Loucy (cell line): ENCODE results near the gene ARL16.
A peak's percentile ranks its signal among the peaks of the same experiment; 100 is the strongest.

ENCODE experiments used
- H2AFZ ChIP-seq: fragments of 200-600 bp; sonication (generic); 2 replicates; pipeline ENCODE4 v1.6.0; 2016; ENCODE audit warnings: antibody characterized with exemption, mild to moderate bottlenecking, low read length, moderate library complexity
- H3F3A ChIP-seq: fragments of 200-600 bp; 2 replicates; pipeline ENCODE4 v1.6.0; 2016; ENCODE audit warnings: antibody characterized with exemption, low read depth, mild to moderate bottlenecking
- H3K27me3 ChIP-seq: fragments of 200-600 bp; sonication (generic); 2 replicates; pipeline ENCODE4 v1.6.1; 2014; ENCODE audit warnings: low read length, mild to moderate bottlenecking; ENCODE audit not compliant: insufficient read depth, poor library complexity, severe bottlenecking
- H3K36me3 ChIP-seq: fragments of 200-600 bp; sonication (generic); 2 replicates; pipeline ENCODE4 v1.6.1; 2016; ENCODE audit warnings: low read length; ENCODE audit not compliant: insufficient read depth
- H3K4me1 ChIP-seq: fragments of 200-600 bp; sonication (generic); 2 replicates; pipeline ENCODE4 v1.5.1; 2014; ENCODE audit warnings: low read length, mild to moderate bottlenecking; ENCODE audit not compliant: insufficient read depth, poor library complexity, severe bottlenecking
- H3K4me2 ChIP-seq: fragments of 200-600 bp; sonication (generic); 2 replicates; pipeline ENCODE4 v1.6.0; 2014; ENCODE audit warnings: antibody characterized with exemption, low read length, low read depth, mild to moderate bottlenecking; ENCODE audit not compliant: poor library complexity, severe bottlenecking
- H3K4me3 ChIP-seq: fragments of 200-600 bp; sonication (generic); 2 replicates; pipeline ENCODE4 v1.5.1; 2014; ENCODE audit warnings: low read length, mild to moderate bottlenecking, mixed read lengths; ENCODE audit not compliant: poor library complexity, severe bottlenecking
- H3K79me2 ChIP-seq: fragments of 200-600 bp; sonication (generic); 2 replicates; pipeline ENCODE4 v1.6.1; 2014; ENCODE audit warnings: low read length; ENCODE audit not compliant: insufficient read depth
- H3K9ac ChIP-seq: fragments of 200-600 bp; sonication (generic); 2 replicates; pipeline ENCODE4 v1.6.0; 2014; ENCODE audit warnings: mild to moderate bottlenecking, low read depth, low read length, moderate library complexity; ENCODE audit not compliant: poor library complexity, severe bottlenecking
- H3K9me2 ChIP-seq: fragments of 200-600 bp; sonication (generic); replicated peaks from 2 replicates; pipeline ENCODE4 v1.6.1; 2016; ENCODE audit warnings: low read depth, low read length, mixed read lengths
- H3K9me3 ChIP-seq: fragments of 200-600 bp; sonication (generic); 2 replicates; pipeline ENCODE4 v1.6.1; 2014; ENCODE audit warnings: mild to moderate bottlenecking, antibody characterized with exemption, low read length, low read depth; ENCODE audit not compliant: insufficient read depth
- H4K20me1 ChIP-seq: fragments of 200-600 bp; sonication (generic); 2 replicates; pipeline ENCODE4 v1.6.0; 2014; ENCODE audit warnings: antibody characterized with exemption, low read length, mild to moderate bottlenecking; ENCODE audit not compliant: insufficient read depth, poor library complexity, severe bottlenecking
- CTCF ChIP-seq: fragments of 200-600 bp; sonication (generic); conservative IDR thresholded peaks from 2 replicates; pipeline ENCODE4 v1.5.1; 2014; ENCODE audit warnings: mild to moderate bottlenecking, antibody characterized with exemption, low read length
- EZH2phosphoT487 ChIP-seq: fragments of 200-600 bp; IDR thresholded peaks from 2 replicates; pipeline ENCODE4 v1.6.1; 2018; ENCODE audit warnings: antibody characterized with exemption, mild to moderate bottlenecking, moderate library complexity, borderline replicate concordance

Gene ARL16

GRCh38 chr17:81666092-81666341 is 17.6 kb downstream of the ARL16 start:
- Histone ChIP-seq H3K9me2 (no peaks in the 10 kb centered on the region), H3K36me3 (no peaks in the 10 kb centered on the region; the same call in 1 of the 2 replicates), H3K79me2 (peaks cover 62% of the 10 kb centered on the region), H3F3A (peaks cover 8% of the 10 kb centered on the region), H3K4me1 (peaks cover 38% of the 10 kb centered on the region), H3K27me3 (no peaks in the 10 kb centered on the region), H3K9me3 (no peaks in the 10 kb centered on the region), H3K4me2 (peak overlapping the region; percentile 98), H3K9ac (peak overlapping the region; percentile 99), H3K4me3 (peak overlapping the region; percentile 98), H2AFZ (peak overlapping the region; percentile 53), H4K20me1 (peaks cover 18% of the 10 kb centered on the region)
- no peak for TF ChIP-seq CTCF
- no peak for TF ChIP-seq EZH2phosphoT487

- Histone ChIP-seq H3K9me2 (no peaks in the 10 kb centered on the region), H3K4me1 (peaks cover 38% of the 10 kb centered on the region), H3F3A (peaks cover 8% of the 10 kb centered on the region), H3K36me3 (no peaks in the 10 kb centered on the region), H3K4me2 (peak overlapping the region; percentile 98), H3K9ac (peak overlapping the region; percentile 99), H3K4me3 (peak overlapping the region; percentile 98), H2AFZ (peak overlapping the region; percentile 53; the same call in 1 of the 2 replicates), H4K20me1 (peaks cover 18% of the 10 kb centered on the region), H3K27me3 (no peaks in the 10 kb centered on the region), H3K9me3 (no peaks in the 10 kb centered on the region), H3K79me2 (peaks cover 61% of the 10 kb centered on the region)
- TF ChIP-seq CTCF, result no peak
Observed at GRCh38 chr17:81665205-81666091, 18.1 kb downstream of the ARL16 start.

- Histone ChIP-seq H3K9me3 (no peaks in the 10 kb centered on the region), H3K9me2 (no peaks in the 10 kb centered on the region), H3K27me3 (no peaks in the 10 kb centered on the region), H2AFZ (no peak overlapping the region), H4K20me1 (peaks cover 10% of the 10 kb centered on the region), H3K9ac (no peak overlapping the region), H3F3A (peaks cover 8% of the 10 kb centered on the region), H3K4me2 (no peak overlapping the region), H3K36me3 (no peaks in the 10 kb centered on the region), H3K79me2 (peaks cover 47% of the 10 kb centered on the region), H3K4me1 (peaks cover 38% of the 10 kb centered on the region), H3K4me3 (no peak overlapping the region)
- TF ChIP-seq EZH2phosphoT487 (no peak), CTCF (no peak)
Observed at GRCh38 chr17:81664051-81664470, 19.5 kb downstream of the ARL16 start.
